HepG2 (cell line): ENCODE data around the gene ZC3H7B. TPM values are rescaled to one million over a fixed set of nuclear protein-coding genes. Genes with fewer than 3 reads are reported as not detected.

ENCODE experiments used
- BRF2 ChIP-seq: sonication (generic); formaldehyde crosslinking; IDR thresholded peaks from 2 replicates; pipeline ENCODE4 v1.8.1; 2022; ENCODE audit warnings: mild to moderate bottlenecking, missing genetic modification reagents
- CCAR2 ChIP-seq: fragments of 200-400 bp; formaldehyde crosslinking; optimal IDR thresholded peaks from 2 replicates; pipeline ENCODE3; 2018; ENCODE audit warnings: low read depth, mild to moderate bottlenecking, low read length, moderate library complexity
- DRAP1 ChIP-seq: IDR thresholded peaks from 2 replicates; pipeline ENCODE4 v1.6.1; 2016; ENCODE audit warnings: missing genetic modification reagents, missing compliant biosample characterization
- FOXO1 ChIP-seq: sonication (generic); formaldehyde crosslinking; IDR thresholded peaks from 2 replicates; pipeline ENCODE4 v1.4.0; 2020; ENCODE audit warnings: missing genetic modification reagents
- JUND ChIP-seq: sonication (generic); formaldehyde crosslinking; IDR thresholded peaks from 2 replicates; pipeline ENCODE4 v1.8.0; 2022; ENCODE audit warnings: mild to moderate bottlenecking, missing genetic modification reagents
- LCORL ChIP-seq, 2 experiments: fragments of 450-650 bp in 1 of 2; sonication (generic) in 1 of 2; formaldehyde crosslinking in 1 of 2; IDR thresholded peaks; 2 replicates each; pipeline versions ENCODE4 v1.5.0 to v1.6.1; 2017 to 2020; ENCODE audit warnings: antibody characterized with exemption in 1 of 2, missing genetic modification reagents in 1 of 2
- NFYB ChIP-seq: sonication (generic); formaldehyde crosslinking; IDR thresholded peaks from 2 replicates; pipeline ENCODE4 v1.4.0; 2020; ENCODE audit warnings: missing genetic modification reagents
- NR2F6 ChIP-seq, 2 experiments: IDR thresholded peaks; 2 replicates each; pipeline ENCODE4 v1.6.1; 2016; ENCODE audit warnings: antibody characterized with exemption in 1 of 2, mild to moderate bottlenecking in 1 of 2
- RBFOX2 ChIP-seq: fragments of 200-400 bp; formaldehyde crosslinking; IDR thresholded peaks from 2 replicates; pipeline ENCODE4 v1.6.1; 2017; ENCODE audit warnings: low read depth, mild to moderate bottlenecking, low read length
- SETDB1 ChIP-seq: sonication (generic); formaldehyde crosslinking; IDR thresholded peaks from 2 replicates; pipeline ENCODE4 v1.5.1; 2020; ENCODE audit warnings: missing genetic modification reagents, mild to moderate bottlenecking, borderline replicate concordance
- SIN3A ChIP-seq: IDR thresholded peaks from 2 replicates; pipeline ENCODE4 v1.6.1; 2011; ENCODE audit warnings: low read depth, mild to moderate bottlenecking, control low read depth, low read length, borderline replicate concordance
- SKIL ChIP-seq: sonication (generic); formaldehyde crosslinking; IDR thresholded peaks from 2 replicates; pipeline ENCODE4 v1.8.0; 2022; ENCODE audit warnings: missing genetic modification reagents, mild to moderate bottlenecking, moderate library complexity, borderline replicate concordance
- ZBTB4 ChIP-seq: sonication (generic); formaldehyde crosslinking; IDR thresholded peaks from 2 replicates; pipeline ENCODE4 v1.4.0; 2020; ENCODE audit warnings: missing genetic modification reagents, mild to moderate bottlenecking, borderline replicate concordance
- ZNF264 ChIP-seq: sonication (generic); formaldehyde crosslinking; IDR thresholded peaks from 2 replicates; pipeline ENCODE4 v1.4.0; 2020; ENCODE audit warnings: missing genetic modification reagents
- ZNF30 ChIP-seq: sonication (generic); formaldehyde crosslinking; IDR thresholded peaks from 2 replicates; pipeline ENCODE4 v1.5.0; 2020; ENCODE audit warnings: mild to moderate bottlenecking, missing genetic modification reagents
- ZNF430 ChIP-seq: sonication (generic); formaldehyde crosslinking; IDR thresholded peaks from 2 replicates; pipeline ENCODE4 v1.9.0; 2021; ENCODE audit warnings: mild to moderate bottlenecking, missing genetic modification reagents
- ZNF460 ChIP-seq: sonication (generic); formaldehyde crosslinking; IDR thresholded peaks from 2 replicates; pipeline ENCODE4 v1.5.1; 2020; ENCODE audit warnings: missing genetic modification reagents, mild to moderate bottlenecking, borderline replicate concordance
- ZNF550 ChIP-seq: sonication (generic); formaldehyde crosslinking; IDR thresholded peaks from 2 replicates; pipeline ENCODE4 v1.4.0; 2020; ENCODE audit warnings: mild to moderate bottlenecking, missing genetic modification reagents, borderline replicate concordance
- ZNF563 ChIP-seq: sonication (generic); formaldehyde crosslinking; IDR thresholded peaks from 2 replicates; pipeline ENCODE4 v1.8.0; 2022; ENCODE audit warnings: mild to moderate bottlenecking, moderate library complexity, missing genetic modification reagents
- ZNF629 ChIP-seq: sonication (generic); formaldehyde crosslinking; conservative IDR thresholded peaks from 2 replicates; pipeline ENCODE4 v1.5.0; 2020; ENCODE audit warnings: missing genetic modification reagents
- ZNF737 ChIP-seq: sonication (generic); formaldehyde crosslinking; IDR thresholded peaks from 2 replicates; pipeline ENCODE4 v1.5.0; 2020; ENCODE audit warnings: missing genetic modification reagents, mild to moderate bottlenecking, borderline replicate concordance
- ZNF768 ChIP-seq: sonication (generic); formaldehyde crosslinking; IDR thresholded peaks from 2 replicates; pipeline ENCODE4 v1.4.0; 2020; ENCODE audit warnings: missing genetic modification reagents
- ZNF839 ChIP-seq: sonication (generic); formaldehyde crosslinking; IDR thresholded peaks from 2 replicates; pipeline ENCODE4 v1.4.0; 2020; ENCODE audit warnings: missing genetic modification reagents, mild to moderate bottlenecking, borderline replicate concordance
- polyA plus RNA-seq, 8 experiments: library from polyadenylated mRNA; depleted of rRNA in 3 of 8; stranded (reverse) in 7 of 8; unstranded in 1 of 8; fragments of >200 nt; fragmentation: Illumina TruSeq in 4 of 8; extraction: Trizol in 4 of 8; gene quantifications; 2 replicates each; pipeline versions ENCODE4 v1.2.1 to v1.2.3, GENCODE V29; 2011 to 2016; ENCODE audit warnings: low read depth in 4 of 8, missing spikeins in 1 of 8, mixed read lengths in 1 of 8; ENCODE audit not compliant: insufficient read depth in 1 of 8
- total RNA-seq, 5 experiments: library from RNA; depleted of rRNA; stranded (reverse); fragments of >200 nt; fragmentation: Illumina TruSeq; extraction: Trizol; gene quantifications; 2 replicates each; pipeline ENCODE4 v1.2.3, GENCODE V29; 2016; ENCODE audit warnings: low read depth in 1 of 5

Gene ZC3H7B
- total and polyA plus RNA-seq, 2 of the 13 experiments (the other 11 are each of a cell fraction or from before 2014, with no cell fraction given) = 26.4 to 37.2 TPM

- TF ChIP-seq SKIL (CRISPR knock-in tag) = peak; percentile 63; the same call in 1 of the 2 replicates
- TF ChIP-seq DRAP1 (CRISPR knock-in tag) = peak; percentile 88
- TF ChIP-seq LCORL (IDR thresholded peaks at IDR 0.05) = no peak; the same call in 1 of the 2 replicates
- TF ChIP-seq LCORL (CRISPR knock-in tag; IDR thresholded peaks at IDR 0.05) = peak; percentile 98
- no peak for TF ChIP-seq ZNF563 (CRISPR knock-in tag)
- TF ChIP-seq JUND (CRISPR knock-in tag) = no peak
- TF ChIP-seq ZBTB4 (CRISPR knock-in tag) = 0 out of 2 replicates have a peak, but pooled peaks have one; percentile 45
- no peak for TF ChIP-seq SETDB1 (CRISPR knock-in tag)
- TF ChIP-seq ZNF839 = no peak
- no peak for TF ChIP-seq BRF2 (CRISPR knock-in tag)
- TF ChIP-seq RBFOX2 = peak; percentile 18; the same call in 1 of the 2 replicates
- TF ChIP-seq ZNF264 (CRISPR knock-in tag) = peak; percentile 65; the same call in 1 of the 2 replicates
- no peak for TF ChIP-seq ZNF768 (CRISPR knock-in tag)
- 0 out of 2 replicates have a peak, but pooled peaks have one; percentile 66 for TF ChIP-seq ZNF430 (CRISPR knock-in tag)
- TF ChIP-seq FOXO1 (CRISPR knock-in tag) = peak; percentile 88
- TF ChIP-seq ZNF629 (CRISPR knock-in tag) = no peak; the same call in 1 of the 2 replicates
- no peak for TF ChIP-seq ZNF550 (CRISPR knock-in tag)
- no peak for TF ChIP-seq ZNF30 (CRISPR knock-in tag)
- TF ChIP-seq NR2F6 (IDR thresholded peaks at IDR 0.05) = peak; percentile 96
- TF ChIP-seq NR2F6 (CRISPR knock-in tag; IDR thresholded peaks at IDR 0.05) = peak; percentile 97
- no peak for TF ChIP-seq CCAR2
- TF ChIP-seq ZNF737 (CRISPR knock-in tag) = no peak
- no peak; the same call in 1 of the 2 replicates for TF ChIP-seq ZNF460 (CRISPR knock-in tag)
- TF ChIP-seq NFYB = peak; percentile 65
- TF ChIP-seq SIN3A = peak; percentile 89
These were observed 96.0 kb downstream of the ZC3H7B start (continued) for GRCh38 chr22:41397143-41397811.
